Suprapubic skin (tissue), 4 donors: Measurements from ENCODE around the gene ZGLP1.

ENCODE experiments used
- CTCF ChIP-seq, 2 donors: fragments of 200-600 bp in 1 of 2; fragments of 450-650 bp in 1 of 2; sonication (generic) in 1 of 2; IDR thresholded peaks; one replicate each; pipeline ENCODE4 v1.5.1; 2016 to 2019; ENCODE audit warnings: antibody characterized with exemption in 2 of 2, mild to moderate bottlenecking in 1 of 2, moderate library complexity in 1 of 2
- POLR2A ChIP-seq, 2 donors: fragments of 450-650 bp; IDR thresholded peaks; one replicate each; pipeline ENCODE4 v1.6.1; 2017; ENCODE audit warnings: antibody characterized with exemption in 2 of 2, mild to moderate bottlenecking in 2 of 2, moderate library complexity in 2 of 2
- POLR2AphosphoS5 ChIP-seq, 3 donors: sonication (generic); formaldehyde crosslinking; IDR thresholded peaks; one replicate each; pipeline ENCODE4 v1.6.1; 2017; ENCODE audit warnings: antibody characterized with exemption in 3 of 3

GRCh38 chr19:10317857-10318462 is 8.3 kb upstream of the ZGLP1 start:
- no peak for TF ChIP-seq POLR2AphosphoS5 (IDR thresholded peaks at IDR 0.05)
- no peak for TF ChIP-seq POLR2A (IDR thresholded peaks at IDR 0.05)
- no peak for TF ChIP-seq CTCF (IDR thresholded peaks at IDR 0.05)
